Gastrocnemius medialis (tissue), 4 donors: Measurements from ENCODE around the gene WDR70. TPM values are rescaled to one million over a fixed set of nuclear protein-coding genes. Genes with fewer than 3 reads are reported as not detected.

Experiments
- ATAC-seq, 2 donors: fragments of 150-250 bp; one replicate each; pipeline ENCODE4 v1.9.1; 2016
- DNase-seq, 2 donors: peaks; one replicate each; pipeline ENCODE4 v3.0.0-alpha.2; 2019
- H3K27ac ChIP-seq, 4 donors: fragments of 200-600 bp; sonication (generic); 1 replicate in 1 of 4; 2 replicates in 3 of 4; pipeline ENCODE4 v1.5.1; 2016 to 2018; ENCODE audit warnings: mild to moderate bottlenecking in 2 of 4, moderate library complexity in 1 of 4
- H3K27me3 ChIP-seq, 3 donors: fragments of 200-600 bp; sonication (generic) in 2 of 3; 1 replicate in 1 of 3; 2 replicates in 2 of 3; pipeline versions ENCODE4 v1.5.1 to v1.6.0; 2016 to 2019; ENCODE audit warnings: mild to moderate bottlenecking in 1 of 3, moderate library complexity in 1 of 3
- H3K36me3 ChIP-seq, 2 donors: fragments of 200-600 bp; sonication (generic) in 1 of 2; one replicate each; pipeline ENCODE4 v1.5.1; 2017 to 2018
- H3K4me1 ChIP-seq, 2 donors: fragments of 200-600 bp; sonication (generic) in 1 of 2; one replicate each; pipeline ENCODE4 v1.5.1; 2016 to 2017; ENCODE audit warnings: mild to moderate bottlenecking in 2 of 2
- H3K4me3 ChIP-seq, 4 donors: fragments of 200-600 bp; sonication (generic) in 3 of 4; 1 replicate in 1 of 4; 2 replicates in 3 of 4; pipeline ENCODE4 v1.5.1; 2016 to 2019; ENCODE audit warnings: mild to moderate bottlenecking in 2 of 4
- H3K9me3 ChIP-seq, 3 donors: fragments of 200-600 bp; sonication (generic) in 2 of 3; 1 replicate in 1 of 3; 2 replicates in 2 of 3; pipeline ENCODE4 v1.5.1; 2016 to 2019
- POLR2A ChIP-seq, 2 donors: fragments of 450-650 bp; IDR thresholded peaks; one replicate each; pipeline ENCODE4 v1.6.1; 2017; ENCODE audit warnings: antibody characterized with exemption in 2 of 2, mild to moderate bottlenecking in 2 of 2, moderate library complexity in 2 of 2
- in situ Hi-C, 4 donors: fragments of 200-750 bp; cut with MboI; loops; one replicate each; pipeline versions ENCODE4 v1.15.0 to v1.8.0; 2017; ENCODE audit warnings: low sequenced_read_pairs in 4 of 4
- intact Hi-C: fragments of 100-400 bp; cut with DNase I; formaldehyde crosslinking; loops from one replicate; pipeline ENCODE4 v1.15.1; 2023; ENCODE audit warnings: low total_unique reads
- total RNA-seq, 4 donors: library from RNA; depleted of rRNA; stranded (reverse); fragments of >200 nt; gene quantifications; one replicate each; pipeline versions ENCODE4 v1.1.0 to v1.2.3, GENCODE V29; 2016
- TF ChIP-seq, protein P1 (sequence below), 5 experiments: fragments of 450-650 bp in 3 of 5; fragments of 200-600 bp in 2 of 5; sonication (generic) in 2 of 5; IDR thresholded peaks in 4 of 5; conservative IDR thresholded peaks in 1 of 5; 1 replicate in 4 of 5; 2 replicates in 1 of 5; pipeline ENCODE4 v1.5.1; 2016 to 2019; ENCODE audit warnings: antibody characterized with exemption in 5 of 5, mild to moderate bottlenecking in 3 of 5, moderate library complexity in 3 of 5

The WDR70 gene
- total RNA-seq, 4 donors from 2014 or later, result 15.9 to 24.8 (median 21.5) TPM

DNA sequence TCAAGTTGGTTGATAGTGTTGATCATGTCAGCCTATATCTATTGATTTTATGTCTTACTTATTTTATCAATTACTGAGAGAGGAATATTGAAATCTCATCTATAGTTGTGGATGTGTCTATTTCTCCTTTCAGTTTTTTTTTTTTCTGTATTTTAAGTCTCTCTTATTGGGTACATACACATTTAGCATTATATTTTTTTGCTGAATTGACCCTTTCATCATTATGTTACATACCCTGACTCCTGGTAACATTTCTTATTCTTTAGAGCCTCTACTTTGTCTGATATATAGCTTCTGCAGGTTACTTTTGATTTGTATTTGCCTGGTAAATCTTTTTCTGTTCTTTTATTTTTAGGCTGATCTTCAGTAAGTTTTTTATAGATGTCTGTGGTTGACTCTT is 281.2 kb downstream of the WDR70 start:
- H3K27ac ChIP-seq, result no peak overlapping the region
- intact Hi-C loops (no loop called here), in situ Hi-C loops (no loop called here)
- H3K36me3 ChIP-seq, result no peaks in the 10 kb centered on the region
- no peaks in the 10 kb centered on the region for H3K9me3 ChIP-seq
- H3K4me1 ChIP-seq, result peaks cover 4 to 7% of the 10 kb centered on the region in 2 donors
- DNase-seq (no peak), ATAC-seq (no peak)
- no peaks in the 10 kb centered on the region for H3K27me3 ChIP-seq
- TF ChIP-seq, protein P1, sequence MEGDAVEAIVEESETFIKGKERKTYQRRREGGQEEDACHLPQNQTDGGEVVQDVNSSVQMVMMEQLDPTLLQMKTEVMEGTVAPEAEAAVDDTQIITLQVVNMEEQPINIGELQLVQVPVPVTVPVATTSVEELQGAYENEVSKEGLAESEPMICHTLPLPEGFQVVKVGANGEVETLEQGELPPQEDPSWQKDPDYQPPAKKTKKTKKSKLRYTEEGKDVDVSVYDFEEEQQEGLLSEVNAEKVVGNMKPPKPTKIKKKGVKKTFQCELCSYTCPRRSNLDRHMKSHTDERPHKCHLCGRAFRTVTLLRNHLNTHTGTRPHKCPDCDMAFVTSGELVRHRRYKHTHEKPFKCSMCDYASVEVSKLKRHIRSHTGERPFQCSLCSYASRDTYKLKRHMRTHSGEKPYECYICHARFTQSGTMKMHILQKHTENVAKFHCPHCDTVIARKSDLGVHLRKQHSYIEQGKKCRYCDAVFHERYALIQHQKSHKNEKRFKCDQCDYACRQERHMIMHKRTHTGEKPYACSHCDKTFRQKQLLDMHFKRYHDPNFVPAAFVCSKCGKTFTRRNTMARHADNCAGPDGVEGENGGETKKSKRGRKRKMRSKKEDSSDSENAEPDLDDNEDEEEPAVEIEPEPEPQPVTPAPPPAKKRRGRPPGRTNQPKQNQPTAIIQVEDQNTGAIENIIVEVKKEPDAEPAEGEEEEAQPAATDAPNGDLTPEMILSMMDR (IDR thresholded peaks at IDR 0.05 in 4 of 5, conservative IDR thresholded peaks at IDR 0.05 in 1 of 5), result no peak
- TF ChIP-seq POLR2A (IDR thresholded peaks at IDR 0.05), result no peak
- H3K4me3 ChIP-seq, result no peak overlapping the region

DNA sequence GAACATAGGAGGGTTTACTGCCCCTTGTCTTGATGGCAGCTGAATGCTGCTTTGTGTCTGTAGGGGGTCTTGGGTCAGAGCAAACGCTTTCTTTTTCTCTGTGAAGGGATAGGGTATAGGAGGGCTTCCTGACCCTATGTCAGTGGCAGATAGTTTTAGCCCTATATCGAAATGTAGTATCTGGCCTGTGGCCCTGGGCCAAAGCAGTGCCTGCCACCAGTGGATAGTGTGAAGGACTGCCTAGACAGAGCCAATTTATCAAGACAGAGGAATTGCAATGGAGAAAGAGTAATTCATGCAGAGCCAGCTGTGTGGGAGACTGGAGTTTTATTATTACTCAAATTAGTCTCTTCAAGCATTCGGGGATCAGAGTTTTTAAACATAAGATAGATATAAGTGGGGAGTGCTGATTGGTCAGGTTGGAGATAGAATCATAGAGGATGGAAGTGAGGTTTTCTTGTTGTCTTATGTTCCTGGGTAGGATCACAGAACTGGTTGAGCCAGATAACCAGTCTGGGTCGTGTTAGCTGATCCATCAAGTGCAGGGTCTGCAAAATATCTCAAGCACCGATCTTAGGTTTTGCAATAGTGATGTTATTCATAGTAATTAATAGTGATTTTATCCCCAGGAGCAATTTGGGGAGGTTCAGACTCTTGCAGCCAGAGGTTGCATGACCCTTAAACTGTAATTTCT is 282.3 kb downstream of the WDR70 start:
- in situ Hi-C loops, result no loop called here

DNA sequence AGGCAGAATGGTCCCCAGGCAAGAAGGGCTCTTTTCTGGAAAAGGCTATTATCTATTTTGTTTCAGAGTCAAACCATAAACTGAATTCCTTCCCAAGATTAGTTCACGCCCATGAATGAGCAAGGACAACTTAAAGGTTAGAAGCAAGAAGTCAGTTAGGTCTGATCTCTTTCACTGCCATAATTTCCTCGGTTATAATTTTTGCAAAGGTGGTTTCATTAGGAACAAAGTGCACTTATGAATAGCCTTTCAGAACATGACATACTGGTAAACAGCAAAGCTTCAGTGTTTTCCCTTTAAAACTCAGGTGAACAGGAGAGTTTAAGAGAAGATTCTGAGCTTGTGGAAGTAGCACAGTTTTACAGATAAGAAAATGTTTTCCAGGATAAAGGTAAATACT is 282.8 kb downstream of the WDR70 start:
- no peak for TF ChIP-seq POLR2A (IDR thresholded peaks at IDR 0.05)
- TF ChIP-seq, protein P1 (IDR thresholded peaks at IDR 0.05 in 4 of 5, conservative IDR thresholded peaks at IDR 0.05 in 1 of 5), result no peak
- DNase-seq, result no peak
- no peak overlapping the region for H3K27ac ChIP-seq
- H3K4me3 ChIP-seq, result no peak overlapping the region
- no peaks in the 10 kb centered on the region for H3K36me3 ChIP-seq
- no peak for ATAC-seq
- H3K4me1 ChIP-seq, result peaks cover 19 to 23% of the 10 kb centered on the region in 2 donors
- H3K9me3 ChIP-seq, result no peaks in the 10 kb centered on the region
- in situ Hi-C loops, result no loop called here
- intact Hi-C loops, result no loop called here
- H3K27me3 ChIP-seq, result no peaks in the 10 kb centered on the region

More for the DNA sequence above, 282.3 kb downstream of the WDR70 start:
- Histone ChIP-seq H3K4me1 (peaks cover 14 to 17% of the 10 kb centered on the region in 2 donors), H3K4me3 (no peak overlapping the region), H3K27ac (no peak overlapping the region), H3K27me3 (no peaks in the 10 kb centered on the region), H3K9me3 (no peaks in the 10 kb centered on the region), H3K36me3 (no peaks in the 10 kb centered on the region)
- DNase-seq (no peak), ATAC-seq (no peak)
- intact Hi-C loops, result no loop called here
- no peak for TF ChIP-seq POLR2A (IDR thresholded peaks at IDR 0.05)

DNA sequence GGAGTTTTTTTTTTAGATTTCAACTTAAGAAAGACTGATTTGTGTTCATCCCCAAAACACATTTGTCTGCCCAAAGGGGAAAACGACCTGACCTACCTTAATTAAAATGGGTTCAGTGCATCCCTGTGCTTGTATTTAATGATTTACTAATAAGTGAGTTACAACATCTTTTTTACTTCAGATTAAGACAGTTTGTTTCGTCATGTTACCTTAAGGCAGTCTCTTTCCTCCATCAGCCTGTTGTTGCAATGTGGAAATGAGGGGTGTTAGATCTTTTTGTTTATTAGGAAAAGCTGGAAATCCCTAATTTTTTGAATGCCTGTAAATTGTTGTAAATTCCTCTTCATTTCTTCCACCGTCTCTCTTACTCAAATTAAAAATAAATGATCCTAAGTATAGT is 283.2 kb downstream of the WDR70 start:
- no peaks in the 10 kb centered on the region for H3K27me3 ChIP-seq
- H3K9me3 ChIP-seq, result no peaks in the 10 kb centered on the region
- in situ Hi-C loops, result no loop called here
- no peak overlapping the region for H3K4me3 ChIP-seq
- no peak overlapping the region for H3K27ac ChIP-seq
- ATAC-seq (no peak), DNase-seq (no peak)
- peaks cover 19 to 27% of the 10 kb centered on the region in 2 donors for H3K4me1 ChIP-seq
- TF ChIP-seq, protein P1 (IDR thresholded peaks at IDR 0.05 in 4 of 5, conservative IDR thresholded peaks at IDR 0.05 in 1 of 5), result no peak
- no peak for TF ChIP-seq POLR2A (IDR thresholded peaks at IDR 0.05)
- H3K36me3 ChIP-seq, result no peaks in the 10 kb centered on the region
- intact Hi-C loops, result no loop called here

DNA sequence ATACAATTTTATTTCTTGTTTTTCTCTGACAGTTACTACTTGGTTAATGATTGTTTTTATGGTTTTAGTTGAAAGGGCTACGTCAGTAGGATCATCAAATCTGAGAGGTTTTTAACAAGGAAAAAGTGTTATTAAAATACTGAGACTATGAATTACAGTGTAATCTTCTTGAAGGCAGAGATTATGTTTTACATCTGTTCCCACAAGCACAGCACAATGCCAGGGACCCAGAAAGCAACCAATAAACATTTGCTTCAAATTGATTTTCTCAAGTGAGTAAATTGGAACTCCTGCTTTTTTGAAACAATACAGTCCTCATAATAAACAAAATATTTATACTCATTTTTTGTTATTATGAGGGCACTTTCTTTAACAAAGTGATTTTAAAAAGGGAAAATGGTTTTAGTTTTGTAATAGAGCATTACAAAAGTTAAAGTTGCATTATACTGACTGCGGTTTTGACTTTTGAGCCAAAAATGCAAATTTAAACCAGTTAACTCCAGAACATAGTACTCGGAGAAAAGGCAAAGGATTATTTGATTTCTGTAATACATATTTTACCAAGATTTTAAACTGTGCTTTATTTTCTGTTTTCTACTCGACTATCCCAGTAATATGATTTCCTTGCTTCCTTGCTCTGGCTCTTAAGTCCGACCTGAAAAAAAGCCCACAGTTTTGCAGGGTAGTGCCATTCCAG is 283.8 kb downstream of the WDR70 start:
- no peak for DNase-seq
- in situ Hi-C loops, result no loop called here
- Histone ChIP-seq H3K4me1 (peaks cover 22 to 31% of the 10 kb centered on the region in 2 donors), H3K9me3 (no peaks in the 10 kb centered on the region), H3K27ac (no peak overlapping the region), H3K36me3 (no peaks in the 10 kb centered on the region), H3K4me3 (no peak overlapping the region), H3K27me3 (no peaks in the 10 kb centered on the region)
- intact Hi-C loops, result no loop called here
- TF ChIP-seq, protein P1 (IDR thresholded peaks at IDR 0.05 in 4 of 5, conservative IDR thresholded peaks at IDR 0.05 in 1 of 5), result no peak
- TF ChIP-seq POLR2A (IDR thresholded peaks at IDR 0.05), result no peak
- no peak for ATAC-seq
